SIG-M5 treated with dmso at 0.1 percent for 504 hours (cell line): ENCODE data around the gene C11orf42.
"Not testable (repeated sequence)": the region's sequence is repeated elsewhere in the genome, so short reads cannot be mapped to it uniquely, and the experiment has no call there.

ENCODE experiments used
- DNase-seq: peaks from one replicate; lab custom pipeline; 2025; ENCODE audit not compliant: unreplicated experiment; lab: John Stamatoyannopoulos, UW

Gene C11orf42

DNA sequence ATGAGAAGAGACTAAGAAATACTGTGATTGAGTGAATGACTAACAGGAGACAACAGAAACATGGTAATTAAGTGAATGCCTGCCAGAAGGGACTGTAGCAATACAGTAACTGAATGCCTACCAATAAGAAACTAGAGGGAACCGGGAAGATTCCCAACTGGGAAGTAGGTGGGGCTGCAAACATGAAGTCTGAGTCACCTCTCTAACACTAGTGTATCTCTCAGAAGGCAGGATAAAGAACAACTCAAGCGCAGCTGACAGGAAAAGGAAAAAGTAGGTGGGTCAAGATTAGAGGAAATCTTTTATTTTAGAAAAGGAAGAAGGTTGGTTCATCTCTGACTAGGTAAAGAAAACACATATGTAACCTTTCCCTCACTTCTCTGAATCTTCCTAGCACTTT, 14.0 kb downstream of the C11orf42 start:
- DNase-seq: no peak

DNA sequence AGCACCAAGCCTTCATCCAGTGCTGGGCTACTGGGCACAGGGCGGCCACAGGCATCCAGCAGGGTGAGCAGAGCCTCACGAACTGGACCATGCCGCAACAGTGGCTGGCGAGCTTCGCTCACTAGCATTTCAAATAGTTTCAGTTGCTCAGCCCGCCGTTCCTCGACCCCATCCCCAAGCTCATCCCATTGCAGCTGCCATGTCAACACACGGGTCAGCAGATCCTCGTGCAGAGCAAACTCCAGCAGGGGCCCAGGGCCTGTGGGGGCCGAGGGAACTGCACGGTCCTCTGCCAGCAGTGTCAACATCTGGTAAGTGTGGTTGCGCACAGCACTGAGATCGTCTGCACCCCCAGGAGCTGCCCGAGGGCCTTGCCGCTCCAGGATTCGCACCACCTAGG, 18.5 kb downstream of the C11orf42 start:
- DNase-seq: no peak

GRCh38 chr11:6224421-6224820, 19.1 kb downstream of the C11orf42 start:
- DNase-seq: no peak

- DNase-seq: no peak
These were observed 19.7 kb downstream of the C11orf42 start for GRCh38 chr11:6225024-6225423.

DNA sequence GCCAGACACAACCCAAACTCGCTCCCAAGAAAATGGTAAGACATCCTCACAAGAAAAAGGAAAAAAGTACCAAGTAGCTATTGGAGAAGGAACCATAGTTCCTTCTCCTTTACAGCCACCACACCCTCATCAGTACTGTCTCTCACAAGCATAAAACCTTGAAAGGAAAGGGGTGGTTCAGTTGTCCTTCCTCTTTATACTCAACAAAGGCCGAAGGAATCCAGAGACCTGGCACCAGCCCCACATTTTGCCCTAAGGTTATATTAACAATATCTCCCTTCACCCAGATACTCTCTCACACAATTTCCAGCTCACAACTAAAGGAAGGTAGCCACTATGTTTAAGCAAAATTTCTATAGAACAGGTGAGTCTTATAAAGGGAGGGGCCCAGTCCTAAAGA, 20.5 kb downstream of the C11orf42 start:
- DNase-seq: peak; percentile 26

DNA sequence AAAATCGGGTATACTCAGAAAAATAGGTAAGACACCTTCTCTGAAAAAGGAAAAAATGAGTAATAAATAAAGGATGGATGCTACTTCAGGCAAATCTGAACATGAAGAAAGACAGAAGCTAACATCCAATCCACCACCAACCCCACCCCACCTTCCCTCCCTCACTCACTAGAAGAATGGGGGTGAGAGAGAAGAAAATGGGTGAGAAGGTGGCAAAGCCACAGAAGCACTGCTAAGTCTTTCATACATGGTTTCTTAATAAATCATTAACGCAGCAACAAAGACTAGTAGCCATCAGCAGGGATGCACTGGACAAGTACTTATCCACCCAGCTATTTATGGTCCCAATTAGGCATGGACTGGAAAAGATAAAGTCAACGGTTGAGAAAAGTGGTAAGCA, 23.2 kb downstream of the C11orf42 start:
- DNase-seq: no peak

DNA sequence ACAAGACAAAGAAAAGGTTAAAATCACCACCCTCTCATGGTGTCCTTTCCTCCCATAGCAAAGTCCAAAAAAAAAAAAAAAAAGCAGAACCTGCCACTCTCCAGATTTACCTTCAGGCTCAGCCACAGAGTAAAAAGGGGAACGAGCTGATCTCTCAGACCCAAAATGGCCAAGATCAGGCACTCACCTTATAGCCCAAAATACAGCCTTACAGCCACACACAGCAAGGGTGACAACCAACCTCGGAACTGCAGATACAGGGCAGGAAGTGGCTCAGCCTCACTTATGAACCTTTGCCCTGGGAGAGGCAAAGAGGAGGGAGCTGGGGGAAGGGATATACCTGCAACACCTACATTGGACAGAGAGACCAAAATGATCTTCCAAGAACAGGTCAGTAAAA, 24.6 kb downstream of the C11orf42 start:
- DNase-seq: no peak

- no peak for DNase-seq
These were observed 27.5 kb downstream of the C11orf42 start for GRCh38 chr11:6232899-6233298.

DNA sequence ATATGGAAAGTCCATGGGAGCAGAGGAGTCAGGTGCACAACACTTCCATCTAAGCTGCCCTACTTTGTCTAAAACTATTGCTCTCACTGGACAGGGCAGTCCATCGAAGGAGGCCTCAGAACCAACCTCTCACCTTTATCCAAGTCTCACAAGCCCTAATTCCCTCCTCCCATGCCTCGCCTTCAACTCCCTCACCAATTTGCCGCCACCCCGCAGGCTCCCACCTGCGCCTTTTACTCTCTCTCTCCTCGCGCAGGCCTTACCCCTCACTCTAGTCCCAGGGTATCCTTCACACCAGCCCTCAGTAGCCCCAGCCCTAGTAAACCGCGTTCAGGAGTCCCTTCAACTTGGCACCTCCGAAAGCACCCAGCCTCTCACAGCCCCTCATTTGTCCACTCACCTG, 28.6 kb downstream of the C11orf42 start:
- DNase-seq: no peak

DNA sequence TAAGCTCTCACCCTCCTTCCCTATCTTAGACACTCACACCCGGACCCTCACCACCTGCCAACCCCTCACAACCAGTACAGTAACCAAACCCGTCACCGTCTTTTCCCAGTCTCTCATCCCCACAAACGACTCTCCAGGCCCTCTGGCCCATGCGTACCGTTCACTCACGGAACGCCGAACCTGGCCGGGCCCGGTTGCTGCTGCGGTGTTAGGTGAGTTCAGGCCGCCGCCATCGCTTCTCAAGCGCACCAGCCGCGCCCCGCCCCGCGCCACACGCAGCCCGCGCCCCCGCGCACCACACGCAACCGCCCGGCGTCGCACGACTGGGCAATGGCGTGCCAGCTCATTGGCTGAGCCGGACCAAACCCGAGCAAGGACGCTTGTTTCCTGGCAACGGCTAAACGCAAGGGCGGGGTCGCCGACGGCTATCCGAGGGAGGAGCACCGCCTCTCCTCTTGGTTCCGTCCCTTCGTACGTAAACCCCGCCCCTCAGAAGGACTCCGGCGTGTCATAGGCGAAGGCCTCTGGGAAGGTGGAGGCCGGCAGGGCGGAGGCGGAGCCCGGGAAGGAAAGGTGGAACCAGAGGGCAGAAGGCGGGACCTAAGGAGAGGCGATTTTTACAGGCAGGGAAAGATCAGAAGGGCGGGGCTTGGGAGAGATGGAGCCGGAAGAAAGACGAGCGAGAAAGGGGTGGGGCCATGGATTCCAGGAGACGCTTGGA, 29.2 kb downstream of the C11orf42 start, which contains the start of gene FHIP1B:
TSS of gene FHIP1B (minus strand) at position 250 of the 721 bp plus-strand sequence. CDS start 10,120 bp downstream, outside the sequence.
- DNase-seq: peak; percentile 98

- DNase-seq: no peak
These were observed 31.9 kb downstream of the C11orf42 start for GRCh38 chr11:6237266-6237665.

- no peak for DNase-seq
These were observed 32.5 kb downstream of the C11orf42 start for GRCh38 chr11:6237761-6238302.

GRCh38 chr11:6238902-6239301, 33.5 kb downstream of the C11orf42 start, which contains the start of gene CNGA4:
Gene CNGA4 (plus strand): TSS chr11:6239089. CDS start chr11:6239207, 118 bp downstream.
- DNase-seq: no peak

DNA sequence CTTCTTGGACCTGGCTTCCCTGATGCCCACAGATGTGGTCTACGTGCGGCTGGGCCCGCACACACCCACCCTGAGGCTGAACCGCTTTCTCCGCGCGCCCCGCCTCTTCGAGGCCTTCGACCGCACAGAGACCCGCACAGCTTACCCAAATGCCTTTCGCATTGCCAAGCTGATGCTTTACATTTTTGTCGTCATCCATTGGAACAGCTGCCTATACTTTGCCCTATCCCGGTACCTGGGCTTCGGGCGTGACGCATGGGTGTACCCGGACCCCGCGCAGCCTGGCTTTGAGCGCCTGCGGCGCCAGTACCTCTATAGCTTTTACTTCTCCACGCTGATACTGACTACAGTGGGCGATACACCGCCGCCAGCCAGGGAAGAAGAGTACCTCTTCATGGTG, 34.8 kb downstream of the C11orf42 start:
- DNase-seq: no peak

GRCh38 chr11:6240781-6241180, 35.4 kb downstream of the C11orf42 start:
- no peak for DNase-seq

DNA sequence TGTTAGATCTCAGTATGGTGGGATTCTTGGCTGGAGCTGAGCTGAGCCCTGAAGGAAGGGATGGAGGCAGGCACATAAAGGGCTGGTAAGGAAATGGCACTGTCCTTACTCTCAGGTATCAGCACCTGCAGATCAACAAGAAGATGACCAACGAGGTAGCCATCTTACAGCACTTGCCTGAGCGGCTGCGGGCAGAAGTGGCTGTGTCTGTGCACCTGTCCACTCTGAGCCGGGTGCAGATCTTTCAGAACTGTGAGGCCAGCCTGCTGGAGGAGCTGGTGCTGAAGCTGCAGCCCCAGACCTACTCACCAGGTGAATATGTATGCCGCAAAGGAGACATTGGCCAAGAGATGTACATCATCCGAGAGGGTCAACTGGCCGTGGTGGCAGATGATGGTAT, 36.0 kb downstream of the C11orf42 start:
- no peak for DNase-seq

GRCh38 chr11:6245536-6245935, 40.2 kb downstream of the C11orf42 start:
- no peak for DNase-seq

DNA sequence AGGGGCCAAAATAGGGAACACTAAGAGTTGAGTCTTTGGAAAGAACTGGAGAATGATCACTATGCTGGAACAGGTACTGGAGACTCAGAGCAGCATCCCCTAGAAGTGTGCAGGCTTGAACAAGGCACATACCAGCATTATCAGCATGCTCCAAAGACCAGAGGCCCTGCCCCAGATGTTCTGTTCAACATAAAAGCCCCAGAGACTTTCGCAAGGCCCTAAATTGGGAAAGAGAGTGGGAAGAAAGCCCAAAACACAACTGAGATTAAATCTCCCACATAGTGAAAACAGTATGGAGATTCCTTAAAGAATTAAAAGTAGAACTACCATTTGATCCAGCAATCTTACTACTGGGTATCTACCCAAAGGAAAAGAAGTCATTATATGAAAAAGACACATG, 42.9 kb downstream of the C11orf42 start:
- no peak for DNase-seq

- not testable (repeated sequence) for DNase-seq
These were observed 43.5 kb downstream of the C11orf42 start for GRCh38 chr11:6248897-6249296.

- peak; percentile 14 for DNase-seq
These were observed 44.6 kb downstream of the C11orf42 start for GRCh38 chr11:6249770-6250555.

- peak; percentile 43 for DNase-seq
These were observed 45.9 kb downstream of the C11orf42 start for GRCh38 chr11:6251120-6251733.
